Middle frontal gyrus (tissue), 1 donor: ENCODE results near the gene CYB5R2.
"Not testable (repeated sequence)": the region's sequence is repeated elsewhere in the genome, so short reads cannot be mapped to it uniquely, and the experiment has no call there.

Experiments used
- DNase-seq: peaks from one replicate; pipeline ENCODE4 v3.0.0-alpha.2; 2015; ENCODE audit warnings: low spot score; ENCODE audit errors: extremely low spot score

The CYB5R2 gene

DNA sequence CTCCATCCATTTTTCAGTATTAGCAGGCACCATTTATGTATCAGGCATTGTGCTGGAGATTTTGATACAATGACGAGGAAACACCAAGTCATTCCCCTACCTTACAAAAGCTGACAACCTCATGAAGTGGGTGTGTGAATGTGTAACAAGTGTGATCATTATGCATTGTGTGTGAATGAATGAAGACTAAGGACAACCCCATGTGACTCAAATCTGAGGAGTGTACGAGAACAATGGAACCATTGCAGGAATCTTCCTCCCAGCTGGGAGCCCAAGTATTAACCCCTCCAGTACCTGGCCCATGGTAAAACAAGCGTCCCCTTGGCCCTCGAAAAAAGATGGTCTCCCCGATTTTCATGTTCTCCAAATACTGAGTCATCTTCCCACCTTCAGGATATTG lies 4.4 kb downstream of the CYB5R2 start:
- peak; percentile 24 for DNase-seq

DNA sequence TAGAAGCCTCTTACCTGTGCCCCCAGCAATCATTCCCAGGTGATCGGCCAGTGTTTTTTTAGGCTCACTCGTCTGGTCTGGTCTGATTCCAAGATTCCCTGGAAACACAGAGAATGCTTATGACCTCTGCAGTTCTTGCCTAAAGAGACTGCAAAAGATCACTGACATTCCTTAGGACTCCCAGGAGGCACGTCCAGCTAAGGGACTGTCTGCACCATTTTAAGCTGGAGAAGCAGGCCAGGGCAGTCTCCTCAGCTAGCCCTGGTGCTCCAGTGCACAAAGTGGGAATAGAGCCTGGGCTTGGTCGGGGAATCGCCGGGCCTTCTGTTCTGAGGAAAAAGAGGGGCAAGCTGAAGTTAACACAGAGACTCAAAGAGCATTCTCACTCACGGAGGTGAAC lies 4.8 kb downstream of the CYB5R2 start:
- no peak for DNase-seq

GRCh38 chr11:7667460-7667859 lies 5.8 kb downstream of the CYB5R2 start:
- DNase-seq, result no peak

- no peak for DNase-seq
Measured at GRCh38 chr11:7666292-7666866, 6.9 kb downstream of the CYB5R2 start.

- DNase-seq, result no peak
Measured at GRCh38 chr11:7665473-7666291, 7.6 kb downstream of the CYB5R2 start.

- DNase-seq, result no peak
Measured at GRCh38 chr11:7664867-7665266, 8.4 kb downstream of the CYB5R2 start.

DNA sequence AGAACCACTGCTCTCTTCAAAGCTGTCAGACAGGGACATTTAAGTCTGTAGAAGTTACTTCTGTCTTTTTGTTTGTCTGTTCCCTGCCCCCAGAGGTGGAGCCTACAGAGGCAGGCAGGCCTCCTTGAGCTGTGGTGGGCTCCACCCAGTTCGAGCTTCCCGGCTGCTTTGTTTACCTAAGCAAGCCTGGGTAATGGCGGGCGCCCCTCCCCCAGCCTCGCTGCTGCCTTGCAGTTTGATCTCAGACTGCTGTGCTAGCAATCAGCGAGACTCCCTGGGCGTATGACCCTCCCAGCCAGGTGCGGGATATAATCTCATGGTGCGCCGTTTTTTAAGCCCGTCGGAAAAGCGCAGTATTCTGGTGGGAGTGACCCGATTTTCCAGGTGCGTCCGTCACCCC lies 9.8 kb downstream of the CYB5R2 start:
- DNase-seq, result not testable (repeated sequence)

DNA sequence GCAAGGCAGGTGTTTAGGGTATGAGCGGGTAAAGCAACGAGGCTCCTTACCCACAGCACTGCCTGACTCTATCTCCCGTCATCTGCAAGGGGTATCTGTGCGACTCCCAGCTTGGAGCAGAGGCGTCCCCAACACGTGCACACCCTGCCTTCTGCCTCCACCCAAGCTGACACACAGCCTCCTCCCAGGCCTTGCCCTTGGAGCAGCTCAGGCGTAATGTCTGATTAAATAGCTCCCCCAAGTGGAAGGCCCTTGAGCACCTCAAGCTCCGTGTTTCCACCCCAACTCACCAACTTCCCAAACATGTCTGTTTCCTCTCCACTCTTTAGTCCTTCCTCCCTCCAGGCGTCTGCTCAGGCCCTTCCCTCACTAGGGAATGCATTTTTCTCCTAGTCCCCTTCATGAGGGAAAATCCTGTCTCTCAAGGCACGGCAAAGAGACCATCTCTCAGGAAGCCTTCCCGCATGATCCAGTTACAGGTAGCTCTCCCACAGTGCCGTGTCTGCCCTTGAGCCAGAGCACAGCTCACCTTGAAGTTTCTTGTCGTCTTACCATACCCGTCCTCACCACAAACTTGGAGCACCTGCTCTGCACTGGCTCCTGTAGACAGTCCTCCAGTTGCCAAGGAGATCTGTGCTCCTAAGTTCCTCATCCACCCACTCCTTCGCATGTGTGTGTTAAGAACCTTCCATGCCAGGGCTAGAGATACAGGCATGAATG lies 15.8 kb downstream of the CYB5R2 start:
- peak; percentile 21 for DNase-seq

- DNase-seq, result no peak
Measured at GRCh38 chr11:7656704-7657103, 16.6 kb downstream of the CYB5R2 start.

DNA sequence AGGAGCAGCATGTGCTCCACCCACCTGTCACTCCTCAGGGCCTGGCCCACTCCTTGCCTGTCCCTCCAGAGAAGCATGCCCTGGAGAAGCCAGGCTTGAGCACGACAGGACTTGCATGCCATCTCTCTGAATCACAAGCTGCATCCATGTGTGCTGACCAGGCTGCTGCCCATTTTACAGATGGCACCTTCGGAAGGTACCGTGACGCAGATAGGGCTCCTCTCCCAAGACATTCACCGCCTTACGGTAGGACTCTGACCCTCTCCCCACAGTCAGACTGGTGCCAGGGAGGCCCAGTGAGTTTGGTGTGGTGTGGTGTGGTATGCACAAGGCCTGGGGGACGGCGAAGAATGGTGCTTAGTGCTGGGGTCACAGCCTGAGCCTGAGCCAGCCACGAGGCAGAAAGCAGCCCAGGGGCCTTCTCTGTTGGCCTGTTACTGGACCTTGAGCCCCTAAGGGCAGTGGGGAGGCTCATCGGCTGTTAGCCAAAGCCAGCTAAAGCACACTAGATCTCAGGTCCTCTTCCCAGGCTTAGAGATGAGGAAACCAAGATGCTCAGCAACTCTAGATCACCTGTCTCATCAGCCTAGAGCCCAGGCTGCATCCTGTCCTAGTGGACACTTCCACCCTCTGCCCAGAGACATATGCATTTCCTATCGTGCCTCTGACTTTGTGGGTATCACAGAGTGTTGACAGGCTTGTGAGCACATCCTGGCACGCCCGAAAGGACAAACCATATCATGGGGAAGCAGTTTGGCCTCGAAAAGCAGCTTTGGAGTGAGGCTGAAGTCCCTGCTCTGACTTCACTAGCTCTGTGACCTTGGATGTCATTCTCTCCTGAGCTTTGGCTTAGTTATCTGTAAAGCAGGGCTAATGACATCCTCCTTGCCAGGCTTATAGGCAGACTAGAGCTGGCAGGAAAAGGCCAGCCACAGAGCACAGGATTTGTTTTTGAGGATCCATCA lies 17.8 kb downstream of the CYB5R2 start:
- DNase-seq, result no peak

- no peak for DNase-seq
Measured at GRCh38 chr11:7654195-7654705, 19.1 kb downstream of the CYB5R2 start.

DNA sequence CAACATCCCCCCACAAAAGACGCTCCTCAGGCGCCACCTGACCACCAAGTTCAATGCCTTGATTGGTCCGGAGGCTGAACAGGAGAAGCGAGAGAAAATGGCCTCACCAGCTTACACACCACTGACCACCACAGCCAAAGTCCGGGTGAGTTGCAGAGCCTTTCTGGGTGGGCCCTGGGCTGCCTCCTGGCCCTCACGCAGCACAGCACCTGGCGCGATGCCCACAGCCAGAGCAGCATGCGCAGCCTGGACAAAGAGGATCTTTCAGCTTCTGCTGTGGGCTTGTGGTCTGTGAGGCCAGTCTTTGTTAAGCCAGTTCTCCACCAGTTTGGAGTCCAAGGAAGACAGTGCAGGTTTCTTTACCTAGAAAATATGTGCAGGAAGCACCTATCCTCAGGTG lies 21.6 kb downstream of the CYB5R2 start:
- DNase-seq, result peak; percentile 43

- DNase-seq, result no peak
Measured at GRCh38 chr11:7651140-7651551, 22.2 kb downstream of the CYB5R2 start.

DNA sequence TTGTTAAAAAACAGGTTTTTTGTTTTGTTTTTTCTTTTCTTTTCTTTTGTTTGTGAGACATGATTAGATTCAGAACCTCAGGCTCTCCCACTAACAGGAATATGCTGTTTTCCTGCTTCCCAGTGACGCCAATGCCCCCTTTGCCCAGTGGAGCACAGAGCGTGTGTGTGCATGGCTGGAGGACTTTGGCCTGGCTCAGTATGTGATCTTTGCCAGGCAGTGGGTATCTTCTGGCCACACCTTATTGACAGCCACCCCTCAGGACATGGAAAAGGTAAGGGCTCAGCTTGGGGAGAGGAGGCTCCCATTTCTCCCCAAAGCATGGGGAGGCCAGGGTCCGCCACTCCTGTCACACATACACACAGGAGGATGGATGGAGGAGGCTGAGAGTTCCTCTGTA lies 25.0 kb downstream of the CYB5R2 start:
- no peak for DNase-seq

- no peak for DNase-seq
Measured at GRCh38 chr11:7646866-7647265, 26.4 kb downstream of the CYB5R2 start.

GRCh38 chr11:7645206-7645605 lies 28.1 kb downstream of the CYB5R2 start:
- DNase-seq, result no peak

- DNase-seq, result no peak
Measured at GRCh38 chr11:7643314-7643713, 30.0 kb downstream of the CYB5R2 start.

GRCh38 chr11:7642747-7643146 lies 30.6 kb downstream of the CYB5R2 start:
- no peak for DNase-seq

DNA sequence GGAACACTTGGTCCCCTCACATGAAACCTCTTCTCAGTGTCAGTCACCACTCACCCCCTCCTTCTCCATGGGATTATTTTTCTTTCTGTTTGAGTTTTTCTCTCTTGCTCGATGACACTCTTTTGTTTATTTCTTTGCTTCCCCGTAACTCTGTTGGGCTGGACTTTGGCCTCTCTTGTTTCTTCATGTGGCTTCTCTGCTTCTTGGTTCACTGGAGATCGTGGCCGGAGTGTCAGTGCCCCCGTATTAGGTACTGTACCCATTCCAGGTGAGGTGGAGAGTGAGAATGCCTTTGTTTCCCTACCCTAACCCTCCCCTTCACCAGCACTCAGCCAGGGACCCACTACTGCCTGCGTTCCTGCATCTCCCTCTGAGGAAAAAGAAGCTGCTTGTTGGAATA lies 32.5 kb downstream of the CYB5R2 start:
- DNase-seq, result no peak

DNA sequence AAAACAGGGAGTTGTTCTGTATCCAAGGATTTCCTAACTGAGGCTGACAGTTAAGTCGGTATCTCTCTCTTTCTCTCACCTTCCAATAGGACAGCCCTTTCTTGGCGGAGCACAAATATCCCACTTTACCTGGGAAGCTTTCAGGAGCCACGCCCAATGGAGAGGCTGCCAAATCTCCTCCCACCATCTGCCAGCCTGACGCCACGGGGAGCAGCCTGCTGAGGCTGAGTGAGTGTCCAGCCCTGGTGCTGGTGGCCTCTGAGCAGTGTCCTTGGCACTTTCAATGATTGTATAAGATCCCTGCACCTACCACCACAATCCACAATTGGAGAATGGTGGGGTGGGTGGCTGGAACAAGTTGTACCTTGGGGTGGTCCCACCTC lies 33.7 kb downstream of the CYB5R2 start:
- DNase-seq, result no peak
